HG03139 (cell line): ENCODE data around the gene PSMD6.

Source experiments
- ATAC-seq: cut with Tn5 transposase; IDR thresholded peaks from one replicate; pipeline ENCODE4 v1.9.1; 2021; ENCODE audit not compliant: unreplicated experiment

Gene PSMD6

GRCh38 chr3:64023187-64023860 is at the start of gene PSMD6:
PSMD6 (minus strand) TSS chr3:64023494; CDS start chr3:64023419, 75 bp downstream.
- peak; percentile 96 for ATAC-seq

DNA sequence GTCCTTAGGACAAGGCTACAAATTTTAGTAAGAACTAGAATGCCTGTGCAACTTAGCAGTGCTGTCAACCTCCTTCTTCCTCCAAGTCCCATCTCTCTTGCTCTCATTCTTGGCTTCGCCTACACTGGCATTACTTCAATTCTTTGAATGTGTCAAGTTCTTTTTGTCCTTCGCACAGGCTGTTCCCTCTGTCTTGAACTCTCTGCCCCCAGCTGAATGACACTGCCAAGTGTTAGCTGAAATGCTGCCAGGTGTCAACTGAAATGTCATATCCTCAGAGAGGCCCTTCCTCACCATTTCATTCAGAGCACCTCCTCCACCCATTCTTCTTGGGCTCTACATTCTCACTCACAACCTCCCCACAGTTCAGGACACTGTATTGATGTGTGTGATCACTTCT is 48.8 kb upstream of the PSMD6 start:
- ATAC-seq = no peak

GRCh38 chr3:64070704-64071103 is 47.4 kb upstream of the PSMD6 start:
- ATAC-seq = no peak

DNA sequence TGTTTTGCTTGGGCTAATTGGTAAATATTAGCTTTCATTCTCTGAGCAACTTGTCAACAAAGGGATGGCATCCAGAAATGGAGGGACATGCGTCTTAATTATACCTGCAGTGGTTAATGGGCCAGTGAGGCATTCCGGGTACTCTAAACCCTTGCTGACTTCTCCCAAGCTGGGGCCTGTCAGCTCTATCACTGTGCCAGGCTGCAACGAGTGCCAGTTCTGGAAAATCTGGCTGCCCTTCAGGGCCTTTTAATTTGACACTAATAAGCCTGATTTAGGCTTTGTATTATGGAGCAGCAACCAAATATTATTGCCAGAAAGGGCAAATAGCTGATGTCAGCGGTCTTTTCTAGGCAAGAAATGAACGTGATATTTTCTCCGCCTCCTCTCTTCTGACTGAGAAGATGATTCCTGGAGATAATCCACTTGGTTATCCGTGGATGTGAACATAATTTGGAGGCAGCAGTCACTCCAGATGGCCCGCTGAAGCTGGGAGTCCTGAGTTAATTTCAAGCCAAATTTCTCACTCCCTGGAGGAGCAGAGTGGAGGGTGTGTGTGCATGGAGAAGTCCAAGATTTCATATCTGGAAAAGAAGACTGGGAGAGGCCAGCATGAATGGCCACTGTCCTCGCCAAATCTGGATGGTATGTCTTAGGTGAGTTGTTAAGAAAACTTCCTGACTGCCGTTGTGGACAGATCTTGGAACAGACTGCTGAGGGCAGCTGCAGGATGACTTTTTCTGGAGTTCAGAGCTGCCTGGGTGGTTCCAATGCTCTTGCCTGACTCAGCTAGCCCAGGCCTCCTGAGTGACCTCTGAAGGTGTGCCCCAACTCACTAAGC is 44.4 kb upstream of the PSMD6 start:
- no peak for ATAC-seq

GRCh38 chr3:64064804-64065203 is 41.5 kb upstream of the PSMD6 start:
- no peak for ATAC-seq

DNA sequence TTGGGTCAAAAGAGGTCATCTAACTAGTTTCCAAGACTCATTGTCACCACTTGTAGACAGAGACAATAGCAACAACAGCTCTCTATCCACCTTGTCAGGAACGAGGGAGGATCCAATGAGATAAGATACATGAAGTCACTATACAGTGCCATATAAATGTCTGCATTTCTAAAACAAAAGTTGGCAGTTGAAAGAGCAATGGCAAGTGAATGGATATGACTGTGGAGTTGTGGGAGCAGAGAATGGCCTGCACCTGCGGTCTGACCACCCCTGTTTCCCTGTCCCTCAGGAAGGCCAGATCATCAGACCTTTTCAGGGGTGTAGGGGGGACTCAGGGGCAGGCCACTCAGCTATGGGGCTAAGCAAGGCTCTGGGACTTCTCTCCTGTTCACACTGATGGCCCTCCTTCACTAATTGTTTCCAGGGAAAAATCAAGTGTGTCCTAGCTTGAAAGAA is 40.7 kb upstream of the PSMD6 start:
- no peak for ATAC-seq

DNA sequence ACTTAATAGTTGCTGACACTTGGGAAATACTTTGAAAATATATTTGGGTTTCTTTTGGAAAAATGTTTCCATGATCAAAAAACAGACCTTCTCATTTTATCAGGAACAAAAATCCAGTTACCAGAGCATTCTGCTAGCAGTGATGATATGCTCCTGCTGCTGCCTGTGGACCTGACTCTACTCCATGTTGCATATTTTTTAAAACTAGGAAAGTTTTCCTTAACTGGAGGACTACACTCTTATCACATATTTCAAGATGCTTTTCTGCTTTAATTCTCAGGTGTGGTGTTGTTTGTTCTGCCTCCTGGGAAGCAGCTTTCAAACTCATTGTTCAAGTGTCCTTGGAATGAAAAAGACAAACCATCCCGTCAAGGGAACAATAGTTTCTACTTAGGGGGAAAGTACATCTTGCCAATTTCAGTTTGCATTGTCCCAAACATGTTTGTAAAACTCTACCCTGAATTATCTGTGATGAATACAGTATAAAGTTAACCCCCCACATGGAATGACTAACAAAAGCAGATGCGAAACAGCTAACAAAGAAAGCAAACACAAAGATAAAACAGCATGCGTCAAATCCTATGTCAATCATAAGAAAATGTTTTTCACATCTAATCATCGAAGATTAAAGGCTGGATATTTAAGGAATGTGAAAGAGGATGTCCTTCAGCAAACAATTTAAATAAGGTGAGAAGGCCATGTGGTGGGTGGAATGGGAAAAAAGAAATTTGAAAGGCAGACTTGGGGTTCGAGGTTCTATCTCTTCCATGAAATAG is 40.1 kb upstream of the PSMD6 start:
- no peak for ATAC-seq

- ATAC-seq = no peak
These were observed 38.3 kb upstream of the PSMD6 start for GRCh38 chr3:64061628-64062027.

DNA sequence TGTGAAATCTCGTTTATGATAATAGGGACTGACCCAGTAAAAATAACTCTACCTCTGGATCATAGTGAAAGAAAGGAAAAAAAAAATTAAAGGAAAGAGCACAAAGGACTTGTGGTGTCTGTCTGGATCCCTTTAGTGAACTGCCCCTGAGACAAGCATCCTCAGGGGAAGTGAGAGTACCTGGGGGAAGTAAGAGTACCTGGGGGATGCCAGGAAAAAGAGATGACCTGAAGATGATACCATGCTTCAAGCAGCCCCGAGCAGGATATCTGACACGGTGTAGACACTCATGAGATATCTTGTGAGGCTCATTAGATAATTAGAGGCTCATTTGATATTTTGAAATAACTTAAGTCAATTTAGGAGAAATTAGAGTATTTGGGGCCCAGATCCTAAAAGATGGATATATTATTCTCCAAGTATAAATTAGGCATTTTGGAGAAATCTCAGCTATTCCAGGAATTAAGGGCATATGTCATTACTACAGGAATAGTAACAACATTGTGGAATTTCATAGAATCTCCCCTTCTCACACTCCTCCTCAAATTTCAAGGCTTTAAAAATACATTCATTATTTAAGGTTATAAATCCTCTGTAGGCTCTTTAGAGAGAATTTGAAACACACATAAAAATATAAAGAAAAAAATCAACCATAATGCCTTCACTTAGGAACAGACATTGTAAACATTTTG is 36.3 kb upstream of the PSMD6 start:
- ATAC-seq = no peak

DNA sequence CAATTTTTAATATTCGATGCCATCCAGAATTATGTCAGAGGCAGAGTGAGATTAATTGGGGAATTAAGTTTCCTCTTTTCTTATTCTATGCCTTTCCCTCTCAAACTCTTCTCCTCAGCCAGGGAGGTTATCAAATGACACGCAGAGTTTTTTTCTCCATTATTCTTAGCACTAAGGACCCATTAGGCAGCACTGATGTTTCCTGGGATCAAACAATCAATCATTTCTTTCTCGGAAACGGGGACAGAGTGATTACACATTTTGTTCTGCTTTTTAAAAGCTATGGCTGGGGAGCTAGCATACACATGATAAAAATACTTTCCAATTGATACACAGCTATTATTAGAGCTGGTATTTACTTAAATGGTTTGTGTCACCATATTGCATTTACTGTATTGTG is 35.3 kb upstream of the PSMD6 start:
- no peak for ATAC-seq

DNA sequence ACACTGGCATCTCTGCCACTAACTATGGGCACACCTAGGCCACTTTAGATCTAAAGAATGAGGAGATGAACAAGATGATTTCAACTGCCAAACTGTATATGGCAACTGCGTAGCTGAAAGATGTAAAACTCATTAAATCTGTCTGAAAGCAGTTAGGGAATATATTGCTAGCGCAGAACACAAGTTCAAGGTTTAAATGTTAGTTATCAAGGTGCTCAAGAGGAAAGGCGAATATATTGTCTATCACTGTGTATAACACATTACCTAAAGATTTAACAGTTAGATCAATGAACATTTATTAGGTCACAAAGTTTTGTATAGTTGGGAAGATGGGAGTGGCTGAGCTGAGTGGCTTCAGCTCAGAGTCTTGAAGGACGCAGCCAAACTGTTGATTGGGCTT is 33.9 kb upstream of the PSMD6 start:
- ATAC-seq = no peak

GRCh38 chr3:64056606-64057180 is 33.4 kb upstream of the PSMD6 start:
- no peak for ATAC-seq

DNA sequence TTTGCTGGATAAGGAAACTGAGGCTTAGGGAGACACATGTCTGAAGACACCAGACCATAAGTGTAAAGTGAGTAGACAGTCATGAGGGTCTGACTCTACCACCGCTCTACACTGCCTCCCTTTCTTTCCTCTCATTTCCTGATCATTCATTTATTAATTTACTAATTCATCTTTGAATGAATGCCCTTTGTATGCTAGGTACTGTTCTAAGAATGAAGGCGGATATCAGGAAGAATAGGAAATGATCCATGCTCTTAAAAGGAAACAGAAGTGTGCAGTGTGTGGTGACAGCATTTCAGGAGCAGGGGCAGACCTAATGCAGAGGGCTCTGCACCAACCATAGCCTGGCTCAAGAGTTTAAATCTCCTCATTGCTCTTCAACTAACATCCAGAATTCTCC is 31.8 kb upstream of the PSMD6 start:
- ATAC-seq = no peak

GRCh38 chr3:64054488-64054887 is 31.2 kb upstream of the PSMD6 start:
- no peak for ATAC-seq

DNA sequence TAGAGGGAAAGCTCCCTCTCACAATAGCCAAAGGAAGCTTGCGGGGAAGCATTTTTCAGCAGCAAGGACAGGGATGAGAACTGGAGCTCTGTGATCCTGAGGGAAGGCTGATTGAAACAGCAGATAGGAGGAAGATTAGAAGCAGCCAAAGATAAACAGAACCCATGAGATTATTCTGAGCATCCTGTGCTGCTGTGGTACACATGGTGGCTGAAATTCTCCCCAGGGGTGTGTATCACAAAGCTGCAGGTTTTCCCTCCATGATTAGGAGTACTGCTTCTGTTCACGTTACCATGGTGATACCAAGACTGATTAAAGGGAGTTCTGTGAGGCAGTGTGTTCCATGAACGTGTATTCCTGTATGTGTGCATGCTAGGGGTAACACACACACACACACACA is 30.3 kb upstream of the PSMD6 start:
- no peak for ATAC-seq

GRCh38 chr3:64053117-64053516 is 29.8 kb upstream of the PSMD6 start:
- ATAC-seq = no peak

- ATAC-seq = no peak
These were observed 26.5 kb upstream of the PSMD6 start for GRCh38 chr3:64049832-64050231.

DNA sequence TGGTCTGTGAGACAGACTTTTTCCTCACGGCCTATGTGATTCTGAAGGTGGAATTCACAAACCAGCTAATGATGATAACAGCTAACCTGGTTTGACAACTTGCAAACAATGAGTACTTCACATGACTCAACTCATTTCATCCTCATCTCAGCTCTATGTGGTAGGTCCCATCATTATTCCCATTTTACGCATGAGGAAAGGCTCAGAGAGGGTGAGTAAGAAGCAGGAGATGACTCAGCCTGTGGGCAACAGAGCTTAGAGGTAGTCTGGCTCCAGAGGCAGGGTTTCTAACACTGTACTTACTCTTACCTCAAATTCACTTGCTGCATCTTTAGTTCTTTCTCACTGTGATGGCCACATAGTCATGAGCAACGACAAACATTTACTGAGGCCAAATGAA is 25.8 kb upstream of the PSMD6 start:
- ATAC-seq = no peak

DNA sequence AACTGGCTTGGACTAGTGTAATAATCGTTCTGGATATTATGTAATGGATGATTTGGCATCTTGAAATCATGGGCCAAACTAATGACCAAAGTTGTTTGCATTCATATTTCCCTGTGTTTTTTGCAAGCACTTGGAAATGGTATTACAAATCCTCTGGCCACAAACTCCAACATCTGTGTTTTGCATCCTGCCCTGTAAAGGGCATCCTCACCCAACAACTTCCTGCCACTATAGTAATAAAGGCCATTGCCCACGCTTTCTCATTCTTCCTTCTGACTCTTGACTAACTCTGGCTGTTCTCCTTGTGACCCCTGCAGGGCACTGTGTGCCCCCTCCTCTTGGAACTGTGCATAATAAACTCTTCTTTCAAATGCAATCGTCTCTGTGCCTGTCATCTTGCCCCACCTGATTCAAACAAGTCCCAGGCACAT is 25.4 kb upstream of the PSMD6 start:
- ATAC-seq = no peak

- no peak for ATAC-seq
These were observed 24.5 kb upstream of the PSMD6 start for GRCh38 chr3:64047787-64048186.
